CD14-positive monocyte (primary cell): ENCODE results near the gene ZCCHC8. TPM values are rescaled to one million over a fixed set of nuclear protein-coding genes. Genes with fewer than 3 reads are reported as not detected.
"Not testable (repeated sequence)": the region's sequence is repeated elsewhere in the genome, so short reads cannot be mapped to it uniquely, and the experiment has no call there.

ENCODE experiments used
- DNase-seq, 3 donors: peaks; one replicate each; pipeline ENCODE4 v3.0.0-alpha.2; 2011 to 2022
- H2AFZ ChIP-seq: 2 replicates; pipeline ENCODE4 v1.6.0; 2012; ENCODE audit warnings: mild to moderate bottlenecking, low read depth, low read length, inconsistent platforms; ENCODE audit not compliant: insufficient read depth, poor library complexity, severe bottlenecking
- H3K27ac ChIP-seq, 2 donors: 1 replicate in 1 of 2; 2 replicates in 1 of 2; pipeline ENCODE4 v1.5.1; 2012 to 2013; ENCODE audit warnings: low read length in 2 of 2, control low read depth in 1 of 2, inconsistent platforms in 1 of 2, low read depth in 1 of 2, mild to moderate bottlenecking in 1 of 2
- H3K27me3 ChIP-seq, 2 donors: one replicate each; pipeline versions ENCODE4 v1.6.0 to v1.6.1; 2011 to 2013; ENCODE audit warnings: low read length in 2 of 2; ENCODE audit not compliant: control insufficient read depth in 2 of 2, insufficient read depth in 2 of 2
- H3K36me3 ChIP-seq, 2 donors: replicated peaks in 1 of 2; 1 replicate in 1 of 2; 2 replicates in 1 of 2; pipeline versions ENCODE4 v1.5.1 to v1.6.1; 2012 to 2013; ENCODE audit warnings: low read length in 2 of 2, control low read depth in 1 of 2, inconsistent platforms in 1 of 2, mild to moderate bottlenecking in 1 of 2; ENCODE audit not compliant: insufficient read depth in 2 of 2, control insufficient read depth in 1 of 2
- H3K4me1 ChIP-seq, 2 donors: 1 replicate in 1 of 2; 2 replicates in 1 of 2; pipeline versions ENCODE4 v1.5.1 to v1.6.1; 2012 to 2013; ENCODE audit warnings: low read length in 2 of 2, control low read depth in 1 of 2, inconsistent platforms in 1 of 2, mild to moderate bottlenecking in 1 of 2, moderate library complexity in 1 of 2; ENCODE audit not compliant: insufficient read depth in 2 of 2, control insufficient read depth in 1 of 2
- H3K4me2 ChIP-seq: replicated peaks from 2 replicates; pipeline ENCODE3; 2012; ENCODE audit warnings: low read length, moderate library complexity, mild to moderate bottlenecking; ENCODE audit not compliant: poor library complexity, severe bottlenecking; ENCODE audit errors: extremely low read depth
- H3K4me3 ChIP-seq, 3 experiments: fragments of 200-600 bp in 1 of 3; sonication (generic) in 1 of 3; replicated peaks in 1 of 3; 1 replicate in 2 of 3; 2 replicates in 1 of 3; pipeline ENCODE4 v1.5.1; 2011 to 2013; ENCODE audit warnings: low read length in 3 of 3, mild to moderate bottlenecking in 3 of 3, control low read depth in 2 of 3, low read depth in 2 of 3, inconsistent platforms in 1 of 3, moderate library complexity in 1 of 3
- H3K79me2 ChIP-seq: 2 replicates; pipeline ENCODE4 v1.6.0; 2012; ENCODE audit warnings: mild to moderate bottlenecking, control low read depth, inconsistent platforms, low read length, moderate library complexity; ENCODE audit not compliant: insufficient read depth
- H3K9ac ChIP-seq: 2 replicates; pipeline ENCODE4 v1.6.0; 2017; ENCODE audit warnings: low read length, mild to moderate bottlenecking; ENCODE audit not compliant: insufficient read depth, poor library complexity, severe bottlenecking
- H3K9me3 ChIP-seq, 2 donors: replicated peaks in 1 of 2; 1 replicate in 1 of 2; 2 replicates in 1 of 2; pipeline versions ENCODE4 v1.5.1 to v1.6.1; 2012 to 2013; ENCODE audit warnings: low read length in 2 of 2, control low read depth in 1 of 2; ENCODE audit not compliant: control insufficient read depth in 1 of 2, insufficient read depth in 1 of 2
- H4K20me1 ChIP-seq: 2 replicates; pipeline ENCODE4 v1.6.0; 2012; ENCODE audit warnings: mild to moderate bottlenecking, low read length, control low read depth, moderate library complexity; ENCODE audit not compliant: insufficient read depth
- H3K27ac Mint-ChIP-seq, 7 donors: one replicate each; pipeline ENCODE4 v1.8.0; 2020; ENCODE audit warnings: mild to moderate bottlenecking in 7 of 7, mixed read lengths in 7 of 7, moderate library complexity in 6 of 7, inconsistent platforms in 2 of 7
- H3K27me3 Mint-ChIP-seq, 3 donors: one replicate each; pipeline ENCODE4 v1.8.0; 2021 to 2022; ENCODE audit warnings: low read depth in 3 of 3, mild to moderate bottlenecking in 3 of 3, mixed read lengths in 3 of 3, moderate library complexity in 3 of 3, inconsistent platforms in 1 of 3
- H3K36me3 Mint-ChIP-seq, 2 donors: one replicate each; pipeline ENCODE4 v1.8.0; 2020; ENCODE audit warnings: mixed read lengths in 2 of 2, inconsistent platforms in 1 of 2, mild to moderate bottlenecking in 1 of 2
- H3K4me1 Mint-ChIP-seq: one replicate; pipeline ENCODE4 v1.8.0; 2020; ENCODE audit warnings: mild to moderate bottlenecking, mixed read lengths
- H3K4me3 Mint-ChIP-seq, 2 donors: one replicate each; pipeline ENCODE4 v1.8.0; 2020; ENCODE audit warnings: mild to moderate bottlenecking in 2 of 2, mixed read lengths in 2 of 2, moderate library complexity in 1 of 2
- H3K9me3 Mint-ChIP-seq, 7 donors: one replicate each; pipeline ENCODE4 v1.8.0; 2020 to 2022; ENCODE audit warnings: mixed read lengths in 7 of 7, mild to moderate bottlenecking in 6 of 7, moderate library complexity in 6 of 7, inconsistent platforms in 2 of 7
- WGBS: methylation state at CpG from one replicate; pipeline ENCODE4 v1.1.5; 2013; ENCODE audit warnings: missing lambda C conversion rate; ENCODE audit not compliant: insufficient coverage; 5-methylcytosine and 5-hydroxymethylcytosine counted together
- intact Hi-C, 2 donors: fragments of 100-400 bp; cut with micrococcal nuclease; formaldehyde crosslinking; loops; one replicate each; pipeline versions ENCODE4 v1.15.0 to v1.15.1; 2023
- polyA plus RNA-seq, 3 donors: library from polyadenylated mRNA; depleted of rRNA in 1 of 3; unstranded in 2 of 3; stranded (reverse) in 1 of 3; fragments of 300-500 nt in 2 of 3; fragments of >200 nt in 1 of 3; fragmentation: Illumina TruSeq in 2 of 3; gene quantifications; 1 replicate in 2 of 3; 2 replicates in 1 of 3; pipeline ENCODE4 v1.2.3, GENCODE V29; 2012 to 2021
- TF ChIP-seq, protein P1 (sequence below): fragments of 200-600 bp; IDR thresholded peaks from one replicate; pipeline ENCODE4 v1.8.0; 2022; ENCODE audit warnings: antibody characterized with exemption, mild to moderate bottlenecking

The ZCCHC8 gene
- polyA plus RNA-seq, 3 donors = 2.5 to 25.4 (median 5.4) TPM

DNA sequence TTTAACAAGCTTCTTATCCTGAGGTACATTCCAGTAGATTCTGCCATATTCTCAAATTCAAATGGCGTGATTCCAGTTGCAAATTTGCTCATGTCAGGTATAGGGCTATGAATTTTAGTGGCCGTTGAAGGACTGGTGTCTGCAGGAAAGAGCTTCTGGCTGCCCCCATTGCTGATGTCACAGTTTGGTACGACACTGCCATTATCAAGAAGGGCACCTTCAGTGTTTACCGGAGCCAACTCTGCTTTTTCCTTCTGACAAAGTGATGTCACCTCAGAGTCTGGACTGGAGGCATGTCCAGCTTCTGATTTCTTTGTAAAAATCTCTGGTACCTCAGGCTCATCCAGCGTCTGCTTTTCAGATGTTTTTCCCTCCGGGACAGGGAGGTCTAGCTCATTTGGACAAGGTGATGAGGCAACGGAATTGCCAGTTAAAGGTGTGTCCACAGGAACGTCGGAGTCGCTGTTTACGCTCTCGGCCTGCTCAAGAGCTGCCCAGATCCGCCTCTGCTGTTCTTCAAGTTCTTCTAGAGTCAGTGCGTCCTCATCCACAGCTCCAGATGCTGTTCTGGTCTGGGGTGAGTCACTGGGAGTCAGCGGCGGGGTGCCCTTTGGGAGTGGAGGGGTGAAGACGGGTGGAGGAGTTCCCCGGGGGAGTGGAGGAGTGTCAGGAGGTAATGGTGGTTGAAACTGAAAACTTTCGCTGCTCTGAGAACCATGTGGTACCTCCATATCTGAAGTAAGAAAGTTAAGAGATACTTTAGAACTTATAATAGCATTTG is 27.0 kb downstream of the ZCCHC8 start:
- Histone ChIP-seq H3K27ac (peak overlapping the region in 1 of 2 donors; percentile 38), H3K9ac (no peak overlapping the region), H4K20me1 (peaks cover 10% of the 10 kb centered on the region), H3K4me2 (no peak overlapping the region), H3K79me2 (no peaks in the 10 kb centered on the region), H3K4me1 (no peaks in the 10 kb centered on the region), H3K9me3 (no peaks in the 10 kb centered on the region), H2AFZ (no peak overlapping the region), H3K27me3 (no peaks in the 10 kb centered on the region), H3K4me3 (no peak overlapping the region), H3K36me3 (peaks cover 55 to 64% of the 10 kb centered on the region in 2 donors)
- Mint-ChIP-seq H3K36me3 (peaks cover 50 to 59% of the 10 kb centered on the region in 2 donors), H3K27me3 (no peaks in the 10 kb centered on the region), H3K4me3 (no peak overlapping the region), H3K4me1 (peaks cover 2% of the 10 kb centered on the region), H3K9me3 (no peaks in the 10 kb centered on the region), H3K27ac (peak overlapping the region in 1 of 7 donors; percentile 7)
- intact Hi-C loops = loop anchor here (2.0 to 5.0 kb wide), 2 partner anchors 75 to 76 kb away; no protein-coding TSS in a partner anchor
- no peak for DNase-seq
- 91% methylated on average over 11 of the region's 19 CpGs for WGBS
- TF ChIP-seq, protein P1, sequence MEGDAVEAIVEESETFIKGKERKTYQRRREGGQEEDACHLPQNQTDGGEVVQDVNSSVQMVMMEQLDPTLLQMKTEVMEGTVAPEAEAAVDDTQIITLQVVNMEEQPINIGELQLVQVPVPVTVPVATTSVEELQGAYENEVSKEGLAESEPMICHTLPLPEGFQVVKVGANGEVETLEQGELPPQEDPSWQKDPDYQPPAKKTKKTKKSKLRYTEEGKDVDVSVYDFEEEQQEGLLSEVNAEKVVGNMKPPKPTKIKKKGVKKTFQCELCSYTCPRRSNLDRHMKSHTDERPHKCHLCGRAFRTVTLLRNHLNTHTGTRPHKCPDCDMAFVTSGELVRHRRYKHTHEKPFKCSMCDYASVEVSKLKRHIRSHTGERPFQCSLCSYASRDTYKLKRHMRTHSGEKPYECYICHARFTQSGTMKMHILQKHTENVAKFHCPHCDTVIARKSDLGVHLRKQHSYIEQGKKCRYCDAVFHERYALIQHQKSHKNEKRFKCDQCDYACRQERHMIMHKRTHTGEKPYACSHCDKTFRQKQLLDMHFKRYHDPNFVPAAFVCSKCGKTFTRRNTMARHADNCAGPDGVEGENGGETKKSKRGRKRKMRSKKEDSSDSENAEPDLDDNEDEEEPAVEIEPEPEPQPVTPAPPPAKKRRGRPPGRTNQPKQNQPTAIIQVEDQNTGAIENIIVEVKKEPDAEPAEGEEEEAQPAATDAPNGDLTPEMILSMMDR = no peak

DNA sequence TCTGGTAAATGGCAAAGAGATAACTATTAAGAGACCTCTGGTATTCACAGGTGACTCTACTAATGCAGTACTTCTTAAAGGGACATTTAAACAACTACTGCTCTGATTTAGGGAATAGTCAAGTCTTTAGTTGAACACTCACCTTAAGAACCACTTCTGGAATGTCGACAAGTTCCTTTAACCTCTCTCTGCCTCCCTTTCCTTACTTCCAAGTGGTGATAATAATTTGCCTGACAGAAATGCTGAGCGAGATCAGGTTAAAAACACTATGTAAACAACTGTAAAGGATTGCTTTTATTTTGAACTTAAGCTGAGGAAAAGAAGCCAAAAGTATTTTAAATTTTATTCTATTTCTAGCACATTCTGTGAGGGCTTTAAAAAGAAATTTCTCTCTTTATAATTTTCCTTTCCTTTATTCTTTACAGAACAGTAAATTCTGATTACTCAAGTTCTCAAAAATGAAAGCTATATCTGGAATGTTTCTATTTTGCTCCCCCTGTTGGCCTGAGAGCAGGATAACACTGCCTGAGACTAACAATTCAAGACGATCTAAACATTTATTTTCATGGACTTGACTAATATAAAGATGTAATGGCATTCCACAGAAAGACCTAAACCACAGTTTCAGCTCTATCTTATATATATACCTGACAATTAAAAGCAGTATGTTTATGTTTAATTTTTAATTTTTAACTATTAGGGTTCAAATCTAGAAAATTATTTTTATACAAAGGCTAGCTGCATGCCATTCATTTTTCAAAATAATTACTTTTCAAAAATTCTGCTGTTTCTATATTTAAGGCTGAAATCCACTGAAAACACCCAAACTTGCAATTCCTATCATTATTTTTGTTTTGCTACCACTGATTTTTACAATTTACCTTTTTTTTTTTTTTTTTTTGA is 29.2 kb downstream of the ZCCHC8 start:
- intact Hi-C loops = loop anchor here (2.0 to 5.0 kb wide), 2 partner anchors 73 to 74 kb away; no protein-coding TSS in a partner anchor
- H3K27me3 ChIP-seq = no peaks in the 10 kb centered on the region
- Mint-ChIP-seq H3K36me3 (peaks cover 32 to 38% of the 10 kb centered on the region in 2 donors), H3K27me3 (peaks cover 0 to 1% (median 0%) of the 10 kb centered on the region in 3 donors), H3K4me1 (peaks cover 2% of the 10 kb centered on the region), H3K27ac (peak overlapping the region in 5 of 7 donors; percentile 10 to 77 (median 73)), H3K4me3 (no peak overlapping the region), H3K9me3 (no peaks in the 10 kb centered on the region)
- H3K79me2 ChIP-seq = no peaks in the 10 kb centered on the region
- no peak overlapping the region for H3K4me3 ChIP-seq
- H3K4me1 ChIP-seq = no peaks in the 10 kb centered on the region
- TF ChIP-seq, protein P1 = peak; percentile 85
- H3K4me2 ChIP-seq = no peak overlapping the region
- peaks cover 10% of the 10 kb centered on the region for H4K20me1 ChIP-seq
- H2AFZ ChIP-seq = no peak overlapping the region
- peak; percentile 36 to 63 (median 61) for DNase-seq
- H3K27ac ChIP-seq = peak overlapping the region in 1 of 2 donors; percentile 29
- WGBS = no CpG with 5 or more reads among the region's 3 CpGs
- H3K9ac ChIP-seq = no peak overlapping the region
- H3K36me3 ChIP-seq = peaks cover 36 to 43% of the 10 kb centered on the region in 2 donors
- no peaks in the 10 kb centered on the region for H3K9me3 ChIP-seq

DNA sequence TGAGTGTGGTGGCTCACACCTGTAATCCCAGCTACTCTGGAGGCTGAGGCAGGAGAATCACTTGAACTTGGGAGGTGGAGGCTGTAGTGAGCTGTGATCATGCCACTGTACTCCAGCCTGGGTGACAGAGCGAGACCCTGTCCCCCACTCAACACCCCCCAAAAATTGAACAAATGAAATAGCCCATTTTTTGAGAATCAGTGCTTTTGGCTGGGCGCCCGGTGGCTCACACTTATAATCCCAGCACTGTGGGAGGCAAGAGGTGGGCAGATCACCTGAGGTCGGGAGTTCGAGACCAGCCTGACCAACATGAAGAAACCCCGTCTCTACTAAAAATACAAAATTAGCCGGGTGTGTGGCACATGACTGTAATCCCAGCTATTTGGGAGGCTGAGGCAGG is 30.2 kb downstream of the ZCCHC8 start:
- not testable (repeated sequence) for H2AFZ ChIP-seq, H3K4me3 ChIP-seq, H3K27me3 ChIP-seq, H3K4me1 Mint-ChIP-seq, H3K4me3 Mint-ChIP-seq, H3K27me3 Mint-ChIP-seq, H3K9me3 ChIP-seq, H3K4me1 ChIP-seq, H3K79me2 ChIP-seq, H3K9ac ChIP-seq, DNase-seq, H3K9me3 Mint-ChIP-seq, H3K4me2 ChIP-seq, H3K27ac ChIP-seq
- Mint-ChIP-seq H3K27ac (peak overlapping the region in 1 of 7 donors; percentile 53), H3K36me3 (peaks cover 22 to 28% of the 10 kb centered on the region in 2 donors)
- intact Hi-C loops = loop anchor here in 1 of 2 donors (5.0 kb wide), 1 partner anchor 73 kb away; no protein-coding TSS in a partner anchor
- peaks cover 26 to 33% of the 10 kb centered on the region in 2 donors for H3K36me3 ChIP-seq
- WGBS = 100% methylated on average over 1 of the region's 7 CpGs
- H4K20me1 ChIP-seq = peaks cover 10% of the 10 kb centered on the region
